Ramos (cell line): ENCODE data around the gene KIF3A.

ENCODE experiments used
- in situ Hi-C: fragments of 300-500 bp; cut with MboI; formaldehyde crosslinking; loops from one replicate; pipeline ENCODE4 v1.14.3; 2022; ENCODE audit warnings: low sequenced_read_pairs; ENCODE audit not compliant: unreplicated experiment

KIF3A gene

GRCh38 chr5:132651838-132652469 lies 85.4 kb downstream of the KIF3A start:
- in situ Hi-C loops, result loop anchor here (10.0 kb wide), 1 partner anchor 173 kb away; no protein-coding TSS in a partner anchor

GRCh38 chr5:132648355-132648754 lies 89.0 kb downstream of the KIF3A start:
- in situ Hi-C loops, result no loop called here

- in situ Hi-C loops, result no loop called here
These were observed 89.9 kb downstream of the KIF3A start for GRCh38 chr5:132647473-132647872.

- in situ Hi-C loops, result no loop called here
These were observed 90.6 kb downstream of the KIF3A start for GRCh38 chr5:132646583-132647266.

GRCh38 chr5:132644177-132644576 lies 93.2 kb downstream of the KIF3A start:
- in situ Hi-C loops, result no loop called here
